Measurements from ENCODE around the gene HBS1L.

Gene HBS1L

GRCh38 chr6:135012764-135013163, 41.9 kb downstream of the HBS1L start:
- no peak for DNase-seq
- no peak for TF ChIP-seq GATA1 (IDR thresholded peaks at IDR 0.05; ENCODE audit: low read depth, low read length)
- TF ChIP-seq POLR2A (IDR thresholded peaks at IDR 0.05; ENCODE audit: low read length) = no peak

- DNase-seq = no peak
- TF ChIP-seq GATA1 (IDR thresholded peaks at IDR 0.05; ENCODE audit: low read depth, low read length) (no peak), POLR2A (IDR thresholded peaks at IDR 0.05; ENCODE audit: low read length) (no peak)
Observed at GRCh38 chr6:135012349-135012748, 42.3 kb downstream of the HBS1L start.

- DNase-seq = no peak
- TF ChIP-seq POLR2A (IDR thresholded peaks at IDR 0.05; ENCODE audit: low read length) (no peak), GATA1 (IDR thresholded peaks at IDR 0.05; ENCODE audit: low read depth, low read length) (no peak)
Observed at GRCh38 chr6:135008941-135009290, 45.7 kb downstream of the HBS1L start.

GRCh38 chr6:135008072-135008940, 46.3 kb downstream of the HBS1L start:
- no peak for DNase-seq
- TF ChIP-seq GATA1 (IDR thresholded peaks at IDR 0.05; ENCODE audit: low read depth, low read length) = no peak
- no peak for TF ChIP-seq POLR2A (IDR thresholded peaks at IDR 0.05; ENCODE audit: low read length)

GRCh38 chr6:135006386-135006914, 48.2 kb downstream of the HBS1L start:
- TF ChIP-seq POLR2A (IDR thresholded peaks at IDR 0.05; ENCODE audit: low read length) (no peak), GATA1 (IDR thresholded peaks at IDR 0.05; ENCODE audit: low read depth, low read length) (no peak)
- peak in 1 of 2 experiments; percentile 14 for DNase-seq

GRCh38 chr6:135004399-135004798, 50.2 kb downstream of the HBS1L start:
- DNase-seq = no peak

GRCh38 chr6:135002974-135003703, 51.5 kb downstream of the HBS1L start:
- peak in 1 of 2 experiments; percentile 19 for DNase-seq
- TF ChIP-seq POLR2A (IDR thresholded peaks at IDR 0.05; ENCODE audit: low read length) (no peak), GATA1 (IDR thresholded peaks at IDR 0.05; ENCODE audit: low read depth, low read length) (no peak)

More at GRCh38 chr6:135004399-135004798, 50.2 kb downstream of the HBS1L start:
- TF ChIP-seq GATA1 (IDR thresholded peaks at IDR 0.05; ENCODE audit: low read depth, low read length) = no peak
- no peak for TF ChIP-seq POLR2A (IDR thresholded peaks at IDR 0.05; ENCODE audit: low read length)

- DNase-seq = peak; percentile 34 to 63
Observed at GRCh38 chr6:135002229-135002844, 52.3 kb downstream of the HBS1L start.

GRCh38 chr6:134999107-134999506, 55.5 kb downstream of the HBS1L start:
- no peak for DNase-seq
- TF ChIP-seq POLR2A (IDR thresholded peaks at IDR 0.05; ENCODE audit: low read length) = no peak
- TF ChIP-seq GATA1 (IDR thresholded peaks at IDR 0.05; ENCODE audit: low read depth, low read length) = no peak

More at GRCh38 chr6:135002229-135002844, 52.3 kb downstream of the HBS1L start:
- TF ChIP-seq GATA1 (IDR thresholded peaks at IDR 0.05; ENCODE audit: low read depth, low read length) = no peak
- TF ChIP-seq POLR2A (IDR thresholded peaks at IDR 0.05; ENCODE audit: low read length) = no peak

GRCh38 chr6:134997133-134997995, 57.3 kb downstream of the HBS1L start:
- DNase-seq = peak in 1 of 2 experiments; percentile 18
- TF ChIP-seq GATA1 (IDR thresholded peaks at IDR 0.05; ENCODE audit: low read depth, low read length) (no peak), POLR2A (IDR thresholded peaks at IDR 0.05; ENCODE audit: low read length) (no peak)

GRCh38 chr6:134995536-134995935, 59.1 kb downstream of the HBS1L start:
- no peak for TF ChIP-seq POLR2A (IDR thresholded peaks at IDR 0.05; ENCODE audit: low read length)
- no peak for TF ChIP-seq GATA1 (IDR thresholded peaks at IDR 0.05; ENCODE audit: low read depth, low read length)
- DNase-seq = peak in 1 of 2 experiments; percentile 19

- TF ChIP-seq POLR2A (IDR thresholded peaks at IDR 0.05; ENCODE audit: low read length) = no peak
- no peak for TF ChIP-seq GATA1 (IDR thresholded peaks at IDR 0.05; ENCODE audit: low read depth, low read length)
- DNase-seq = no peak
Observed at GRCh38 chr6:134994431-134994830, 60.2 kb downstream of the HBS1L start.

- DNase-seq = no peak
- no peak for TF ChIP-seq GATA1 (IDR thresholded peaks at IDR 0.05; ENCODE audit: low read depth, low read length)
- no peak for TF ChIP-seq POLR2A (IDR thresholded peaks at IDR 0.05; ENCODE audit: low read length)
Observed at GRCh38 chr6:134992155-134992554, 62.5 kb downstream of the HBS1L start.
